Measurements from ENCODE around the gene KHDC1L. TPM values are rescaled to one million over a fixed set of nuclear protein-coding genes. Genes with fewer than 3 reads are reported as not detected.

Gene KHDC1L
- total and polyA plus RNA-seq, 4 donors = not detected

DNA sequence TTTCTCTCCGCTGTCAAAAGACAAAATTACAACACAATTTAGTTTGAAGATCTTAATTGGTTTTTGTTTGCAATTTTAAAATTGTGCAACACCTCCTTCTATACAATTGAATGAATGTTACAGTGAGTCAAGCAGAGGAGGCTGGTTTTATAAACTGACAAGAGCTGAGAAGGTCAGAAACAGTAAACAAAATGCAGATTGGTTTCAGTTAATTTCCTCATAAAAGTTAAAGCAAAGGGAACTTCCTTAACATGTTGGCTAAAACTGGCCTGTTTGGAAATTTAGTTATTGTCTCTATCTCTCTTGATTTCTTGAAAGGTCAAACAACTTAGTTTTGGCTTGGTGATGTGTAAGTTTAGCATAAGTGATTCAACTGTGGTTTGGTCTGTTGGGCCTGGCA lies 22.2 kb downstream of the KHDC1L start:
- no peak for DNase-seq (ENCODE audit: low spot score)
- Histone ChIP-seq H3K27ac (ENCODE audit: low read depth in 1 of 2, low read length in 2 of 2) (no peak overlapping the region), H3K27me3 (ENCODE audit: control insufficient read depth in 4 of 4, insufficient read depth in 4 of 4, low read length in 3 of 4) (no peaks in the 10 kb centered on the region), H3K4me3 (ENCODE audit: low read depth in 1 of 3, low read length in 3 of 3) (no peak overlapping the region), H3K36me3 (ENCODE audit: control insufficient read depth in 4 of 4, insufficient read depth in 3 of 4, low read depth in 1 of 4, low read length in 3 of 4) (no peaks in the 10 kb centered on the region), H3K9me3 (ENCODE audit: control insufficient read depth in 4 of 4, low read length in 3 of 4) (no peaks in the 10 kb centered on the region), H3K9ac (ENCODE audit: low read depth in 1 of 2, low read length in 2 of 2) (no peak overlapping the region), H3K4me1 (ENCODE audit: control insufficient read depth in 4 of 4, insufficient read depth in 4 of 4, low read length in 3 of 4) (no peaks in the 10 kb centered on the region)
- WGBS = 81% methylated on average over 1 of the region's 1 CpG
- TF ChIP-seq FOXA1 (IDR thresholded peaks at IDR 0.05) (no peak), YY1 (IDR thresholded peaks at IDR 0.05) (no peak), NR2F2 (IDR thresholded peaks at IDR 0.05) (no peak), HNF4A (conservative IDR thresholded peaks at IDR 0.05) (no peak)

DNA sequence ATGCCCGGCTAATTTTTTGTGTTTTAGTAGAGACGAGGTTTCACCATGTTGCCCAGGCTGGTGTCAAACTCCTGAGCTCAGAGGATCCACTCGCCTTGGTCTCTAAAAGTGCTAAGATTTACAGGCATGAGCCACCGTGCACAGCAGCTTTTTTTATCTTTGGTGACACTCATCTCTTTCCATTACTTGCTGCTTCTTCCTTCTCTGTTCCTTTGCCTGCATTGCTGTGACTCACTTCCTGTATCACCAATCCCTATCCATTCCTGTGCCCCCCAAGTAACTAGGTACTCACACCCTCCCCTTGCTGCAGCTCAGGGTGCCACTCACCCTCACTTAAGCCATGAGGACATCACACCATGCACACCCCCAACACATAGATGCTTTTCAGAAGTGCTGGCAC lies 24.6 kb downstream of the KHDC1L start:
- 77% methylated on average over 4 of the region's 4 CpGs for WGBS
- Histone ChIP-seq H3K27ac (ENCODE audit: low read depth in 1 of 2, low read length in 2 of 2) (no peak overlapping the region), H3K36me3 (ENCODE audit: control insufficient read depth in 4 of 4, insufficient read depth in 3 of 4, low read depth in 1 of 4, low read length in 3 of 4) (no peaks in the 10 kb centered on the region), H3K27me3 (ENCODE audit: control insufficient read depth in 4 of 4, insufficient read depth in 4 of 4, low read length in 3 of 4) (no peaks in the 10 kb centered on the region), H3K4me1 (ENCODE audit: control insufficient read depth in 4 of 4, insufficient read depth in 4 of 4, low read length in 3 of 4) (no peaks in the 10 kb centered on the region), H3K4me3 (ENCODE audit: low read depth in 1 of 3, low read length in 3 of 3) (no peak overlapping the region), H3K9ac (ENCODE audit: low read depth in 1 of 2, low read length in 2 of 2) (no peak overlapping the region), H3K9me3 (ENCODE audit: control insufficient read depth in 4 of 4, low read length in 3 of 4) (no peaks in the 10 kb centered on the region)
- no peak for DNase-seq (ENCODE audit: low spot score)
- TF ChIP-seq YY1 (IDR thresholded peaks at IDR 0.05) = no peak
- TF ChIP-seq, protein P1, sequence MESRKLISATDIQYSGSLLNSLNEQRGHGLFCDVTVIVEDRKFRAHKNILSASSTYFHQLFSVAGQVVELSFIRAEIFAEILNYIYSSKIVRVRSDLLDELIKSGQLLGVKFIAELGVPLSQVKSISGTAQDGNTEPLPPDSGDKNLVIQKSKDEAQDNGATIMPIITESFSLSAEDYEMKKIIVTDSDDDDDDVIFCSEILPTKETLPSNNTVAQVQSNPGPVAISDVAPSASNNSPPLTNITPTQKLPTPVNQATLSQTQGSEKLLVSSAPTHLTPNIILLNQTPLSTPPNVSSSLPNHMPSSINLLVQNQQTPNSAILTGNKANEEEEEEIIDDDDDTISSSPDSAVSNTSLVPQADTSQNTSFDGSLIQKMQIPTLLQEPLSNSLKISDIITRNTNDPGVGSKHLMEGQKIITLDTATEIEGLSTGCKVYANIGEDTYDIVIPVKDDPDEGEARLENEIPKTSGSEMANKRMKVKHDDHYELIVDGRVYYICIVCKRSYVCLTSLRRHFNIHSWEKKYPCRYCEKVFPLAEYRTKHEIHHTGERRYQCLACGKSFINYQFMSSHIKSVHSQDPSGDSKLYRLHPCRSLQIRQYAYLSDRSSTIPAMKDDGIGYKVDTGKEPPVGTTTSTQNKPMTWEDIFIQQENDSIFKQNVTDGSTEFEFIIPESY (IDR thresholded peaks at IDR 0.05) = no peak
- no peak for TF ChIP-seq HNF4A (conservative IDR thresholded peaks at IDR 0.05)
- no peak for TF ChIP-seq NR2F2 (IDR thresholded peaks at IDR 0.05)
- TF ChIP-seq HNF4G (IDR thresholded peaks at IDR 0.05) = no peak
- TF ChIP-seq, protein P2, sequence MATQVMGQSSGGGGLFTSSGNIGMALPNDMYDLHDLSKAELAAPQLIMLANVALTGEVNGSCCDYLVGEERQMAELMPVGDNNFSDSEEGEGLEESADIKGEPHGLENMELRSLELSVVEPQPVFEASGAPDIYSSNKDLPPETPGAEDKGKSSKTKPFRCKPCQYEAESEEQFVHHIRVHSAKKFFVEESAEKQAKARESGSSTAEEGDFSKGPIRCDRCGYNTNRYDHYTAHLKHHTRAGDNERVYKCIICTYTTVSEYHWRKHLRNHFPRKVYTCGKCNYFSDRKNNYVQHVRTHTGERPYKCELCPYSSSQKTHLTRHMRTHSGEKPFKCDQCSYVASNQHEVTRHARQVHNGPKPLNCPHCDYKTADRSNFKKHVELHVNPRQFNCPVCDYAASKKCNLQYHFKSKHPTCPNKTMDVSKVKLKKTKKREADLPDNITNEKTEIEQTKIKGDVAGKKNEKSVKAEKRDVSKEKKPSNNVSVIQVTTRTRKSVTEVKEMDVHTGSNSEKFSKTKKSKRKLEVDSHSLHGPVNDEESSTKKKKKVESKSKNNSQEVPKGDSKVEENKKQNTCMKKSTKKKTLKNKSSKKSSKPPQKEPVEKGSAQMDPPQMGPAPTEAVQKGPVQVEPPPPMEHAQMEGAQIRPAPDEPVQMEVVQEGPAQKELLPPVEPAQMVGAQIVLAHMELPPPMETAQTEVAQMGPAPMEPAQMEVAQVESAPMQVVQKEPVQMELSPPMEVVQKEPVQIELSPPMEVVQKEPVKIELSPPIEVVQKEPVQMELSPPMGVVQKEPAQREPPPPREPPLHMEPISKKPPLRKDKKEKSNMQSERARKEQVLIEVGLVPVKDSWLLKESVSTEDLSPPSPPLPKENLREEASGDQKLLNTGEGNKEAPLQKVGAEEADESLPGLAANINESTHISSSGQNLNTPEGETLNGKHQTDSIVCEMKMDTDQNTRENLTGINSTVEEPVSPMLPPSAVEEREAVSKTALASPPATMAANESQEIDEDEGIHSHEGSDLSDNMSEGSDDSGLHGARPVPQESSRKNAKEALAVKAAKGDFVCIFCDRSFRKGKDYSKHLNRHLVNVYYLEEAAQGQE (IDR thresholded peaks at IDR 0.05) = no peak
- TF ChIP-seq, protein P3, sequence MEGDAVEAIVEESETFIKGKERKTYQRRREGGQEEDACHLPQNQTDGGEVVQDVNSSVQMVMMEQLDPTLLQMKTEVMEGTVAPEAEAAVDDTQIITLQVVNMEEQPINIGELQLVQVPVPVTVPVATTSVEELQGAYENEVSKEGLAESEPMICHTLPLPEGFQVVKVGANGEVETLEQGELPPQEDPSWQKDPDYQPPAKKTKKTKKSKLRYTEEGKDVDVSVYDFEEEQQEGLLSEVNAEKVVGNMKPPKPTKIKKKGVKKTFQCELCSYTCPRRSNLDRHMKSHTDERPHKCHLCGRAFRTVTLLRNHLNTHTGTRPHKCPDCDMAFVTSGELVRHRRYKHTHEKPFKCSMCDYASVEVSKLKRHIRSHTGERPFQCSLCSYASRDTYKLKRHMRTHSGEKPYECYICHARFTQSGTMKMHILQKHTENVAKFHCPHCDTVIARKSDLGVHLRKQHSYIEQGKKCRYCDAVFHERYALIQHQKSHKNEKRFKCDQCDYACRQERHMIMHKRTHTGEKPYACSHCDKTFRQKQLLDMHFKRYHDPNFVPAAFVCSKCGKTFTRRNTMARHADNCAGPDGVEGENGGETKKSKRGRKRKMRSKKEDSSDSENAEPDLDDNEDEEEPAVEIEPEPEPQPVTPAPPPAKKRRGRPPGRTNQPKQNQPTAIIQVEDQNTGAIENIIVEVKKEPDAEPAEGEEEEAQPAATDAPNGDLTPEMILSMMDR (IDR thresholded peaks at IDR 0.05; ENCODE audit: low read depth, low read length, missing input control) = no peak
- TF ChIP-seq GABPA (IDR thresholded peaks at IDR 0.05 in 1 of 2, conservative IDR thresholded peaks at IDR 0.05 in 1 of 2) = no peak
- no peak for TF ChIP-seq SP1 (IDR thresholded peaks at IDR 0.05)
- no peak for TF ChIP-seq FOXA1 (IDR thresholded peaks at IDR 0.05)
- TF ChIP-seq RAD21 (IDR thresholded peaks at IDR 0.05) = no peak
- no peak for TF ChIP-seq FOXA2 (IDR thresholded peaks at IDR 0.05)

All from liver (tissue), 9 donors.